LNCaP clone FGC (cell line): ENCODE measurements around the gene PCDHAC1.
A peak's percentile ranks its signal among the peaks of the same experiment; 100 is the strongest.

Experiments used
- DNase-seq: peaks from one replicate; pipeline ENCODE4 v3.0.0-alpha.2; 2011; ENCODE audit warnings: low read depth
- H3K4me3 ChIP-seq: 2 replicates; pipeline ENCODE4 v1.5.1; 2011; ENCODE audit warnings: mild to moderate bottlenecking, low read depth, low read length, control low read depth
- CTCF ChIP-seq: IDR thresholded peaks from 2 replicates; pipeline ENCODE4 v1.5.1; 2012; ENCODE audit warnings: mild to moderate bottlenecking; ENCODE audit not compliant: control insufficient read depth, insufficient read depth; ENCODE audit errors: extremely low read depth

The PCDHAC1 gene

GRCh38 chr5:140883927-140884697, 42.0 kb upstream of the PCDHAC1 start:
- no peak for DNase-seq
- H3K4me3 ChIP-seq = no peak overlapping the region
- no peak for TF ChIP-seq CTCF

GRCh38 chr5:140916325-140916724, 9.8 kb upstream of the PCDHAC1 start:
- no peak for DNase-seq
- TF ChIP-seq CTCF = no peak
- H3K4me3 ChIP-seq = no peak overlapping the region

- DNase-seq = no peak
- TF ChIP-seq CTCF = no peak
- H3K4me3 ChIP-seq = no peak overlapping the region
Measured at GRCh38 chr5:140923601-140924000, 2.5 kb upstream of the PCDHAC1 start.

GRCh38 chr5:140926443-140927227, 536 bp downstream of the PCDHAC1 start:
- H3K4me3 ChIP-seq = no peak overlapping the region; the same call in 1 of the 2 replicates
- DNase-seq = no peak
- TF ChIP-seq CTCF = peak; percentile 57

- H3K4me3 ChIP-seq = no peak overlapping the region
- no peak for TF ChIP-seq CTCF
- DNase-seq = no peak
Measured at GRCh38 chr5:140927228-140927573, 1.1 kb downstream of the PCDHAC1 start.

GRCh38 chr5:140934964-140935606, 9.0 kb downstream of the PCDHAC1 start:
- no peak for TF ChIP-seq CTCF
- no peak for DNase-seq

More at GRCh38 chr5:140934964-140935606, 9.0 kb downstream of the PCDHAC1 start:
- H3K4me3 ChIP-seq = no peak overlapping the region
